ENCODE results near the gene PARD3B.

DNA sequence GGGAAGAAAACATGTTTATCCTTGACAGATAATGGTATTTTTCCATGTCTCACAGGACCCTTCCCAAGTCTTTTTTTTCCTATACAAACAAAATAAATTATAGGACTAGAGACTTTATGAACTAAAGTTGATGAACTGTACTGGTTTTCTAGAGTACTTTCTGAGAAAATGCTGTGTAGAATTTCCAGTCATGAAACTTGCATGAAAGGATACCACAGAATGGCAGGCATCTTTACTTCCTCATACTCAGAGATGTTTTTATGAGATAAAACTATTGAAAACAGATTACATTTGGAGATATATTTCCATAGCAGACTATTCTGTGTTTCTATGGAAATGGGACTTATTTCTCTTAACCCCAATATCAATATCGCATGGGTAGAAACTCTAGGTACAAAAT is 403.5 kb downstream of the PARD3B start:
- TF ChIP-seq, protein P1, sequence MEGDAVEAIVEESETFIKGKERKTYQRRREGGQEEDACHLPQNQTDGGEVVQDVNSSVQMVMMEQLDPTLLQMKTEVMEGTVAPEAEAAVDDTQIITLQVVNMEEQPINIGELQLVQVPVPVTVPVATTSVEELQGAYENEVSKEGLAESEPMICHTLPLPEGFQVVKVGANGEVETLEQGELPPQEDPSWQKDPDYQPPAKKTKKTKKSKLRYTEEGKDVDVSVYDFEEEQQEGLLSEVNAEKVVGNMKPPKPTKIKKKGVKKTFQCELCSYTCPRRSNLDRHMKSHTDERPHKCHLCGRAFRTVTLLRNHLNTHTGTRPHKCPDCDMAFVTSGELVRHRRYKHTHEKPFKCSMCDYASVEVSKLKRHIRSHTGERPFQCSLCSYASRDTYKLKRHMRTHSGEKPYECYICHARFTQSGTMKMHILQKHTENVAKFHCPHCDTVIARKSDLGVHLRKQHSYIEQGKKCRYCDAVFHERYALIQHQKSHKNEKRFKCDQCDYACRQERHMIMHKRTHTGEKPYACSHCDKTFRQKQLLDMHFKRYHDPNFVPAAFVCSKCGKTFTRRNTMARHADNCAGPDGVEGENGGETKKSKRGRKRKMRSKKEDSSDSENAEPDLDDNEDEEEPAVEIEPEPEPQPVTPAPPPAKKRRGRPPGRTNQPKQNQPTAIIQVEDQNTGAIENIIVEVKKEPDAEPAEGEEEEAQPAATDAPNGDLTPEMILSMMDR (conservative IDR thresholded peaks at IDR 0.05 in 1 of 2, IDR thresholded peaks at IDR 0.05 in 1 of 2; ENCODE audit: low read depth in 1 of 2, low read length in 2 of 2), result no peak
- no peak for TF ChIP-seq EZH2 (IDR thresholded peaks at IDR 0.05; ENCODE audit: low read length, missing control alignments)

Data from fibroblast of lung (primary cell).